GM12864 (cell line): Measurements from ENCODE around the gene RHEX.

ENCODE experiments used
- DNase-seq: peaks from one replicate; pipeline ENCODE4 v3.0.0-alpha.2; 2011; ENCODE audit warnings: low read depth
- H3K4me3 ChIP-seq: 2 replicates; pipeline ENCODE4 v1.5.1; 2011; ENCODE audit warnings: mild to moderate bottlenecking, low read depth, low read length, control low read depth
- CTCF ChIP-seq: IDR thresholded peaks from 2 replicates; pipeline ENCODE4 v1.5.1; 2011; ENCODE audit warnings: low read depth, mild to moderate bottlenecking, moderate library complexity, low read length, control low read depth, inconsistent platforms; ENCODE audit errors: missing control alignments

Gene RHEX

GRCh38 chr1:206116873-206117150 is 63.8 kb downstream of the RHEX start:
- TF ChIP-seq CTCF = no peak
- DNase-seq = no peak
- no peak overlapping the region for H3K4me3 ChIP-seq

DNA sequence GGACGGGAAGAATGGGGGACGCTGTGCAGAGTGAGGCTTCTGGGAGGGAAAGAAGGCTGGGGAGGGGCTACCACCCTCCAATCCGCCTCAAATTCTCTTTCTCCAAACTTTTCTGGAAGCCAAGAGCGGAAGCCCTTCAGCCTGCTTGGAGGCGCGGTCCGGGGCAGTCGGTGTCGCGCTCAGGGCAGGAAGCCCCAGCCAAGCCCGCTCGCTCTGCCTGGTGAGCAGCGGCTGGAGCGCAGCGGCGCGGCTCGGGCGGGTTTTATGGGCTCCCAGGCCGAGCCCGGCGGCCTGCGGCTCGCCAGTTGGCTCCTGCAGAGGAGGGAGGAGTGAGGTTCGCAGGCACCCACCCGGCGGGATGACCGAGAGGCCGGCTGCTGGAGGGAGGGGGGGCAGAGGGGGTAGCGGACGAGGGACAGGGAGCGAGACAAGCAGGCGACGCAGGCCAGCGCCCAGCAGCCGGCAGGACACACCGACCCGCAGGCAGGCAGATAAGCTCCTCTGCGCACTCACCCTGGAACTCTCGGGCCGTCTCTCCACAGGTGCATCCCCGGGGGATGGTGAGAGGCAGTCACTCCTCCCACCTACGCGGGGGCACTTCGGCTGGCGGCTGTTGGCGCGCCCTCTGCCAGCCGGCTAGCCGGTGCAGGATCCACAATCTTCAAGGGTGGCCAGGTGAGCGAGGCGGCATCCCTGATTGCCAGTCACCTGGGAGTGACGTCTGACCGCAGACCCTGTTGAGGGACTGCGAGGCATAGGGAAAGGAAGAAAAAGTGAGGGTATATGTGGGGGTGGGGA is 64.4 kb downstream of the RHEX start, which contains the start of gene AVPR1B:
Gene AVPR1B (minus strand): TSS at position 238 of the 798 bp plus-strand sequence. CDS start 498 bp downstream, outside the sequence.
- TF ChIP-seq CTCF = no peak
- H3K4me3 ChIP-seq = no peak within 1 kb of the TSS
- DNase-seq = no peak

- TF ChIP-seq CTCF = no peak
- DNase-seq = no peak
- H3K4me3 ChIP-seq = no peak overlapping the region
These were observed 67.4 kb downstream of the RHEX start for GRCh38 chr1:206120406-206120805.

- no peak for DNase-seq
- no peak for TF ChIP-seq CTCF
- H3K4me3 ChIP-seq = no peak overlapping the region
These were observed 68.3 kb downstream of the RHEX start for GRCh38 chr1:206121269-206121668.

DNA sequence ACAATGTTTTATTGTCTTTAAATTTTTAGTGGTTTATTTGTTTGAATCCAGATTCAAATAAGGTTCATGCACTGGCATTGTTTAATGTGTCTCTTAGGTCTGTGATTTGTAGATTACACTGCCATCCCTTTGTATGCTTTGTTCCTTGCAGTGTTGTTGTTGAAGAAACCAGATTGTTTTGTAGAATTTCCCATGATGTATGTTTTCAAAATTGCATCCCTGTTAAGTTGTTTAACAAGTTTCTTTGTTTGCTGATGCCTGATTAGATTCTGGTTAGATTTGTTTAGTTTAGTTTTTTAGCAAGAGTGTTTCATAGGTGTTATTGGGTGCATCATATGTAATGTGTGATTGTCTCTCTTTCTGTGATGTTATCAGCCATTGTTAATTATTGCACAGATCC is 69.7 kb downstream of the RHEX start:
- no peak for DNase-seq
- no peak overlapping the region for H3K4me3 ChIP-seq
- no peak for TF ChIP-seq CTCF

- TF ChIP-seq CTCF = no peak
- H3K4me3 ChIP-seq = no peak overlapping the region
- DNase-seq = no peak
These were observed 72.4 kb downstream of the RHEX start for GRCh38 chr1:206125346-206125745.

GRCh38 chr1:206127336-206127735 is 74.4 kb downstream of the RHEX start:
- no peak for TF ChIP-seq CTCF
- no peak for DNase-seq
- H3K4me3 ChIP-seq = no peak overlapping the region
